ENCODE results near the gene SLX9.

SLX9 gene

DNA sequence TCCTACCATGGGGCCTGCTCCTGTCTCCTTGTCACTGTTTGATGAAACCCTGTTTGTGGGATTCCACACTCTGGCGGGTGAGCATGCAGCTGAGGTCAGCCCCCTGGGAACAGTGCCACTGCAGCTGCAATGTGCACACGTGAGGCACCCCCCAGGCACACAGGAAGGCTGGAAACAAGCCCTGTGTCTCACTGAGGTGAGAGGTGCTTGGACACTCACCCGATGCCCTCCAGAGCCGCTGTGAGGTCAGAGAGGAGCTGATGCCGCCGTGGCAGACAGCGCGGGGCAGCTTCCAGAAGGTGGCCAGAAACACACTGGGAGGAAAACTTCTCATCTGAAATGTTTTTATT lies 49.7 kb downstream of the SLX9 start:
- DNase-seq (ENCODE audit: low read depth in 2 of 2, low spot score in 1 of 2): no peak

DNA sequence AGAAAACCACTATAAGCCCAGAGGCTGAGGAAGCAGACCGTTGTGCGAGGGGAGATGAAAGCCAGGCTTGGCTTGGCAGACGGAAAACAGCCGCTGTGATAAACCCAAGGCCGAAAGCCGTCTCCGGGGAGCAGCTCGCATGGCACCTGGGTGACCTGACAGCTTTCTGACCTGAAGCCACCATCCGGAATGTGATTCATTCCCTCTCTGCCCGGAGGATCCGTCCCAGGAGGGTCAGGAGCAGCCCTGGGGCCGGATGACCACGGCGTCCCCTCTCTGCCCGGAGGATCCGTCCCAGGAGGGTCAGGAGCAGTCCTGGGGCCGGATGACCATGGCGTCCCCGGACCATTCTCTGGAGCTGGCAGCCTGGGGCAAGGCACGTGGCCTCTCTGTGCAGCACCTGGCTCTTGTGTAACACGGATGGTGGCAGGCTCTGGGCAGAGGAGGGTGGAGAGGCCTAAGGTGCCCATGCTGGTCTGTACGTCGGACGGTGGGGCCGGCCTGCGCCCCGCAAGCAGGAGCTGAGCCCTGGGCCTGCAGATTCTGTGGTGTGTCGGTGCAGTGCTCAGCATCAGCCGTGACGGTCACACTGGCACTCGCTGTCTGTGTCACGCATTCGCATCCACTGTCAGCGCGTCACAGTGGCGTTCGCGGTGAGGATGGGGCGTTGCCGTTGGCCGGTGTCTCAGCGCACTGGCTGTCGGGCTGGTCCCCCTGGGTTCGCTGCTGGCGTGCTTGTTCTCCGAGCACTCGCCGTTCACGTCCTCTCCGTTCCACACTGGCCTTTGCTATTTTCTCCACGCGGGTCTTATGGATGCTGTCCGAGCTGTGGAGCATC lies 50.3 kb downstream of the SLX9 start:
- no peak for DNase-seq (ENCODE audit: low read depth in 2 of 2, low spot score in 1 of 2)

DNA sequence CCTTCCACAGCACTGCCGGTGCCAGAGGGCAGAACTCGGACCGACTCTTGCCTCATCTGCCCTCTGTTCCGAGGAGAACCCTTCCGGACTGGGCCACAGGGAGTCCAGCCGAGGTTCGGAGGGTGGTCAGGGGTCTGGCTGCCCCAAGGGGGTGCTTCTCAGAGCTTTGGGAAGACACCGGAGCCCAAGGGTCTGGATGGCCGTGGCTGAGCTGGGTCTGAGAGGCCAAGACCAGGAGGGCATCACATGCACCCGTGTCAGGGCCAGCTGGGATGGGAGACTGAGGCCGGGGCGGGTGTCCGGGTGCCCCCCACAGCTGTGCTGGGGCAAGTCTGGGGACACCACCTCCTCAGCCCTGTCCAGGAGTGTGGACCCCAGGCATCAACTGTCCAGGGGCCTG lies 51.1 kb downstream of the SLX9 start:
- DNase-seq (ENCODE audit: low read depth in 2 of 2, low spot score in 1 of 2): no peak

DNA sequence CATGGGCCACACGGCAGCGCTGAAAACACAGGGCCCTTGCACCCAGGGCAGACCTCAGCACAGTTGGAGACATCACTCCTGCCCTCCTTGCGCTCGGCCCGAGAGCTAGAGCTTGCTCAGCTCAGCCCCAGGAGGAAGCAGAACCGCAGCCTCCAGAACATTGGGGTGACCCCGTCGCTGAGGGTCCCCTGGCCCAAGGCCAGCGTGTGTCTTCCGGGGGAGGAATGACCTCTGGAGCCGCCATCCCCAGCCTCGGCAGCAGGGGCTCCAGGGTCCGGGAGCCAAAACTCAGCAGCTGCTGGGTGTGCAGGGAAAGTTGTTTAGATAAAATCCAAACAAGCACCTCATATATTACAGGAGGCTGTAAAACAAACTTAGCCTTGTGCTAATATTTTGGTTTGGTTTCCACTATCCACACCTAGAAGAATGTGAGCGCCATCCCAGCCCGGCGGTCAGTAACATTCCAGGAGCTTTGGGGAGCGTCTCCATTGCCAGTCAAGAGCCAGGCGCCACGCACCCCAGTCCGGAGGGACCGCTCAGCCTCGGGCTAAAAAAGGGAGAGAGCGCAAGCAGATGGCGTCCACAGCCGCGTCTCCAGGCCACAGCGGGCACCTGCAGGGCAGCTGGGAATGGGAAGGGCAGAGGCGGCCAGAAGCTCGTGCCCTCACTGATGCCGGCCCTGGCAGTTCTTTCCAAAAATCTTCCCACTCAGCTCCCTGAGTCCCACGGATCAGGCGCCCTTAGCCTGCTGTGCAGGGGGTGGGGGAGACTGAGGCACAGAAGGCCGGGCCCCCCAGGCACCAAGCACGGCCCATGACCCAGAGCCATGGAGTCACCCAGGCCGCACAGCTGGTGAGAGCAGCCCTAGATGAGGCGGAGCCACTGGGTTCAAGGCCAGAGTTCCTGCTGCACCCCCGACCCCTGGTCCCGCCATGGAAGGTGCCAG lies 52.0 kb downstream of the SLX9 start:
- DNase-seq (ENCODE audit: low read depth in 2 of 2, low spot score in 1 of 2): no peak

DNA sequence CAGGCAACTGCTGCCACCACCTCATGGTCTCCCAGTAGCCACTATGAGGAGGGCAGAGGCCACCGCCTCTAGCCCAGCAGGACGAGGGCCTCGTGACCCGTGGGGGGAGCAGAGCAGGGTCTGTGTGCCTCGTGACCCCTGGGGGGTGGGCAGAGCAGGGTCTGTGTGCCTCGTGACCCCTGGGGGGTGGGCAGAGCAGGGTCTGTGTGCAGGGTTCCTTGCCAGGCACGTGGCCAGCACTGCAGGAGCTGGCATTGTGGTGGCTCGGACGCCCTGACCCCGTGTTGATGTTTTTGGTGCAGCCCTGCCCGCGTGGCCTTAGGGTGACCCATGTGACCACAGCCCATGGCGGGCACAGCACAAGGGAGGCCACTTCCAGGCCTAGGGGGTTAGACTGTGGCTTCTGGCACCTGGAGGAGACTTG lies 52.8 kb downstream of the SLX9 start:
- DNase-seq (ENCODE audit: low read depth in 2 of 2, low spot score in 1 of 2): no peak

DNA sequence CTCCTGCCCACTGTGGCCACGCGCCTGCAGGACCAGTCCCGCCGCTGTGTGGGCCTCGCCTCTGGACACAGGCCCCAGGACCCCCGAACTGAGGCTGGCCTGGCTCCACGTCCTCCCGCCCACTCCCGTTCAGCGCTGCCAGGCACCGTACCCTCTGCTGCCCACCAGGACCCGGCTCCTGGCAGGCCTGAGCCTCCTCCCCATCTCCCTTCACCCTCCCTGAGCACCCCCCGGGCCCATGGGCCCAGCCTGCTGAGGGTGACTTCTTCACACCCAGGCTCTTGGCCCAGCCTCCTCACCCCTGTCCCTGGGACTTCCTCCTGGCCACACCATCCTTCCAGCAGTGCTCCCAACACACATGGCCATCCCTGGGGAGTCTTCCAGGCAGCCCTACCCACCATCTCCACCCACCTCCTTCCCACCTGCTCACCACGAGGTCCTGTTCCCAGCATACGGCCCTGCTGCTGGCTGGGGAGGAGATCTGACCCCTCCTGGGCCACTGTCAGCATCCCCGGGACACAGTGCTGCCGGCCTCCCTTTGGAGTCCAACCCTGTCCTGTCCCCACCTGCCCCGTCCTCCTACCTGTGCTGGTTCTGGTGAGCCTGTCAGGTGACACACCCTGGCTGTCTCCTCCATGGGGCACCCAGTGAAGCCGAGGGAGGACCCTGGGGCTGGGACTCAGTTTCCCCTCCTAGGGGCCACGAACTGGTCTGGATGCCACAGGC lies 53.7 kb downstream of the SLX9 start:
- DNase-seq (ENCODE audit: low read depth in 2 of 2, low spot score in 1 of 2): no peak

DNA sequence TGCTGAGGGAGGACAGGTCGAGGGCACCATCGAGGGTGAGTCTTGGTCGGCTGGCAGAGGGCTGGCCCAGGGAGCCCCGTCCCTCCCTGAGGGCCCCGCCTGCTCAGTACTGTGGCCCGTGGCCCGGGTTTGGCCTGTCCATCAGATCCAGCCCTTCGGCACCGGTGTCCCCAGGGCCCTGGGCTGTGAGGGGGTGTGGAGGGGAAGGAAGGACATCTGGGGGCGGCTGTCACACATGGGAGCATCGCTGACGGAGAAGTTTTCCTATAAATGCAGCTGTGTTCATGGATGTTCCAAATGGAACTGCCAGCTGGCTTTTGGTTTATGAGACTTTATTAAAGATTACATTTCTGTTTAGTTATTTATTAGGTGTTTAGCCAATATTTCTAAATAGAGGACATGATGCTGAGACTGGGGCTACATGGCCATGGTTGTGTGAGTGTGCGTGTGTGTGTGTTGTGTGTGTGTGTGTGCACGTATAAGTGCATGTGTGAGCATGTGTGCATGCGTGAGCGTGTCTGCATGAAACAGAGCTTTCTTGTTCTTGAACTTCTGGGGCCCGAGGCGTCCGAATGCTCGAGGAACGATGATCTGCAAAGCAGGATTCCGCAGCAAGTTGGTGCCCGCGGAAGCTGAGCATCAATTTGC lies 54.3 kb downstream of the SLX9 start:
- no peak for DNase-seq (ENCODE audit: low read depth in 2 of 2, low spot score in 1 of 2)

DNA sequence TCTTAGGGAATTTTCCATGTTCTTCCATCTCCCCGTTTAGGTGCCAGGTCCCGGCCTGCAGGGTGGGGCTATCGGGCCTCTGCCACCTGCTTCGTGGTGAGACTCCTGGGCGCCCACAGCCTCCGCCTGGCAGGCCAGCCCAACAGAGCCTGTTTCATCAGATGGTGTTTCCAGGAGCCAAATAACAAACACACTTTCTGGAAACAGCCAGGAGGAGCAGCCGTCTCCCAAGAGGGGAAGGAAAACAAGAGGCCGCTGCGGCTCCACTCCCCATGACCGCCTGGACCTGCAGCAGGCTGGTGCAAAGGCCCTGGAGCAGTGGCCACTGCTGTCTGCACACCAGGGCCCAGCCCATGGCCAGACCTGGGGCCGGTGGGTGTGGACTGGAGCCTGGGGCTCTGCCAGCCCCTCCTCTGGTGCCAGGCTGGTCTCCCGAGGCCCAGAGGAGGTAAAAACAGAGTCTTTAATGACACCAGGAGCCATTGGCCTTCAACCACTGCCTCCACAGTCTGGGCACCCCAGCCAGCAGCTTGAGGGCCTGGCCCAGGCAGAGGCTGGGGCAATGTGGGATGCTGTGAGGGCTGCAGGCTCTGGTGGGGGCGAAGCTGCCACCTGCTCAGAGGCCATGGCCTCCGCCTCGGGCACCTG lies 55.0 kb downstream of the SLX9 start:
- DNase-seq (ENCODE audit: low read depth in 2 of 2, low spot score in 1 of 2): no peak

DNA sequence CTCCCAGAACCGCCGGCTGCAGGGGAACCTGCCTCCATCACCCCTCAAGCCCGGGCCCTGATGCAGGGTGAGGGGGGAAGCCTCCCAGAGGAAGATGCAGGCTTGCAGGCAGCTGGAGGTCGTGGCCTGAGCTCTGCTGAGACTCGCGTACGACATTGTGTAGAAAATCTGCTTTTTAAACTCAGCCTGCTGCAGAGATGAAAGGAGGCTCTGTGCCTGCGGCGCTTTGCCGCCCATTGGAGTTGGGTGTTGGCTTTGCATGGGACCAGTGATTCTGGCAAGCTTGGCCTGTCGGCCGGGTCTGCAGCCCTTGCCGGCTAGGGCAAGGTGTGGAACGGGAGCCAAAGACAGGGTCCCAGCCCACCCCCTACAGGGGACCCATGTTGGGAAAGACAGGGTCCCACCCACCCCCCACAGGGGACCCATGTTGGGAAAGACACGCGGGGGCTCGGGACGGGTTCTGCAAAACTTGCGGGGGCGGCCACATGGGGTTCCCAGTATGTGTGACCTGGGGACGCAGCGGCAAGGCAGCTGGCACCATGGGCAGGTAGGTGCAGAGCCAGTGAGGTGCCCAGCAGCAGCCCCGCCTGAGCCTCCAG lies 55.6 kb downstream of the SLX9 start:
- no peak for DNase-seq (ENCODE audit: low read depth in 2 of 2, low spot score in 1 of 2)

DNA sequence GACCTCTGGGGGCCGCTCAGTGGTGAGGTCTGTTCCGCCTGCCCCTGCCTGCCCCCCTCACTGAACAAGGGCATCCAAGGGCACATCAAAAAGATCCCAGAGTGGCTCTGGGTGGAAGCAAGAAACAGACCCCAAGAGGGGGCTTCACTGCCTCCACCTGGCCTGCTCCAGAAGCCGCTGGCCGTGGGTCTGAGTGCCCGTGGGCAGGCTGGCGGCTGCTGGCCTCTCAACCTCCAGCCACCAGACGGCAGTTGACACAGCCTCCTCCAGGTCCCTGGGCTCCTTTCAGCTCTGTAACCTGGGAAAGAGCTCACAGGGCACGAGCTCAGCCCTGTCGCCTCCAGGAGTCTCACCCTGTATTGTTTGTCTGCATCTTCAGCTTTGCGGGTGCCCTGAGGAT lies 56.3 kb downstream of the SLX9 start:
- DNase-seq (ENCODE audit: low read depth in 2 of 2, low spot score in 1 of 2): no peak

DNA sequence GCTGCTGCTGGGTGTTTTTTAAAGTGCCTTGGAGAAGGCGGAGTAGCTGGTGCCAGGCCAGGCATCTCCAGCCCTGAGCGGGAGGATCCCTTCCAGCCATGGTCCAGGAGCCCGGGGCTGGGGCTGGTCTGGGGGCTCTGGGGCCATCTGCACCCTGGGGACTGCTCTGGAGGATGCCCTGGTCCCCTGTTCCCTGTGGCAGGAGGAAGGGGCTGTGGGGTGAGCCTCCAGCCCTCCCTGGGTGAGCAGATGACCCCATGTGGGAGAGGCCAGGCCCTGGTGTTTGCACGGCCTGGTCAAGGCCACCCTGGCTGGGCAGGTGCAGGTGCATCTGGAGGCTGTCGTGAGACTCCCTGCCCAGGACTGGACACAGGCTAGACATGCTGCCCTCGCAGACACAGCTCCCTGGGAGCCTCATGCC lies 56.7 kb downstream of the SLX9 start:
- no peak for DNase-seq (ENCODE audit: low read depth in 2 of 2, low spot score in 1 of 2)

DNA sequence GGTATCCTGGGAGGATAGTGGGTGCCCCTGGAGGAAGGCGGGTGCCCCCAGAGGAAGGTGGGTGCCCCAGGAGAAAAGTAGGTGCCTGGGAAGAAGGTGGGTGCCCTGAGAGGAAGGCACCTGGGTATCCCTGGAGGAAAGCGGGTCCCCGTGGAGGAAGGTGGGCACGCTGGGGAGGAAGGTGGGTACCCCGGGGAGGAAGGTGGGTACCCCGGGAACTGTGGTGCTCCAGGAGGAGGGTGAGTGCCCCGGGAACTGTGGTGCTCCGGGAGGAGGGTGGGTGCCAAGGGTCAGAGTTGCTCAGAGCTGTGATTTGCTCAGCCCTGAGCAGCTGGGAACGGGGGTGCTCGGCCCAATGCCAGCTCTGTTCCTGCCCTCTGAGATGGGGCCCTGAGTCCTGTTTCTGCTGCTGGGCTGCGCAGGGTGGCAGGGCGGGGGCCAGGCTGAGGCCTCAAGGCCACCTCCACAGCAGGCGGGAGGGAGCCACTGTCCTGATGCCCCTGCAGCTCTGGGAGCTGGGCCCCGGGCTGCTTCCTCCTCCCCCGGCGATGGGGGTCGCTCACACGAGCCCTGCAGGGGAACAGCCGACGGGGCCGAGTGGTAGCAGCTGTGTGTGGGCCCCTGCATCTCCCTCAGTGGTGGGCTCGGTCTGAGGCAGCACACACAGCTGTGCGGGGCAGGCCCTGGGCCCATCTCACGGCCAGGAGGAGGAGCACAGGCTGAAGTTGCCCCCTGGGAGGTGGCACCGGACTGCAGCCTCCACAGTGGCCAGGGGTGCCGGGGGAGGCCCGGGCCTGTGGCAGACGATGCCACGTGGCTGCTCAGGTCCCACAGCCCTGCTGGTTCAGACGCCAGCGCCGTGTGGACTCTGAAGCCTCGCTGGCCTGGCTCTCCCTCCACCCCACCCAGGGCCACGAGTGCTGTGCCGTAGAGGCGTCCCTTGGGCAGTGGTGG lies 57.4 kb downstream of the SLX9 start:
- DNase-seq (ENCODE audit: low read depth in 2 of 2, low spot score in 1 of 2): no peak

DNA sequence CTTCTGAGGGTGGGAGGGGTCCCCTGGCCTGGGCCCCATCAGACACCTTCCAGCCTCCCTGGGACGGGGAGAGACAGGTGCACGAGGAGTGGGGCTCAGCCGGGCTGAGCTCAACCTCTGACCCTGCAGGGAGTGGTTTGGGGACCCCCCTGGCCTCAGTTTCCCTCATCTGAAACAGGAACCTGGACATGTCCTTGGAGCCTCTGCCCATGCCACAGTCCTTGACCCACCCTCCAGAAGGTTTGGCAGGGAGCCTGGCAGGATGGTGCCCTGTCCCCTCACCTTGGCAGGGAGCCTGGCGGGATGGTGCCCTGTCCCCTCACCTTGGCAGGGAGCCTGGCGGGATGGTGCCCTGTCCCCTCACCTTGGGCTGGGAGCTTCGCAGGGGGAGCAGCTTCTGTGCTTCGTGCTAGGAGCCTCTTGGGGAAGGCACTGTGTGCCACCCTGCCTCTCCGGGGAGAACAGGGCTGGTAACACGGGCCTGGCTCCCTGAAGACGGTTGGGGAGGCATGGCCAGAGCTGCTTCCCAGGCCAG lies 58.3 kb downstream of the SLX9 start:
- DNase-seq (ENCODE audit: low read depth in 2 of 2, low spot score in 1 of 2): no peak

DNA sequence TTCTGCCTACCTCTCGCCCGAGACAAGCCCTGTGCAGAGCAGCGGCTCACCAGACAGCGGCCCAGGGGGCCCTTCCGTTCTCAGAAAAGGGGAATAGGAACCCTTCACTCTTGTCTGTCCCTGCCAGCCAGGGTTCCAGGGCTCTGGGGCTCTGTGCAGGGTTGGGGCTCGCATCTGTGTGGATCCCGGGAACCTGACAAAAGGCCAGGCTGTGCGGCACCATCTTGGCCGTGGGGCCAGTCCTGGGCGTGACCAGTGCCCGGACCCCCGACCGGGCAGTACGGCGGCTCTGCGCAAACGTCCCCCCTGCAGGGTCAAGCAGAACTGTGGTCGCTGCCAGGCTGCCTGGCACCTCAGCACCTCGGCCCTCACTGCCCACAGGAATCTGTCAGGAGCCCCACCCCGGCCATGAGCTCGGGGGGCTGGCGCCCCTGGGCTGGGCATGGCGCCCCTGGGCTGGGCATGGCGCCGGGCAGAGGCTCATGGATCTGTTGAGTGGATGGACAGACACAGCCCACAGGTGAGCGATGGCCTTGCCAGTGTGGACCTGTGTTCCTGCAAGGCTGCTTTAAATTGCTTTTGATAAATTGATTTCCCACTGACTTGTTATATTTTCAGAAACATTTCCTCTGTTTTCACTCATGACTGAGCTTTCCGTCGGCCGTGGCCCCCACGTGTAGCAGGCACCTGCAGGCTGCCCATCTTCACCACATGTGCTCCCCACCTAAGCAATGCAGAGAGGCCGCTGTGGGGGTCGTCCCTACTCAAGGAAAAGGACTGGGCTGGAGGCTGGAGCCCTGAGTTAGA lies 59.0 kb downstream of the SLX9 start:
- no peak for DNase-seq (ENCODE audit: low read depth in 2 of 2, low spot score in 1 of 2)

DNA sequence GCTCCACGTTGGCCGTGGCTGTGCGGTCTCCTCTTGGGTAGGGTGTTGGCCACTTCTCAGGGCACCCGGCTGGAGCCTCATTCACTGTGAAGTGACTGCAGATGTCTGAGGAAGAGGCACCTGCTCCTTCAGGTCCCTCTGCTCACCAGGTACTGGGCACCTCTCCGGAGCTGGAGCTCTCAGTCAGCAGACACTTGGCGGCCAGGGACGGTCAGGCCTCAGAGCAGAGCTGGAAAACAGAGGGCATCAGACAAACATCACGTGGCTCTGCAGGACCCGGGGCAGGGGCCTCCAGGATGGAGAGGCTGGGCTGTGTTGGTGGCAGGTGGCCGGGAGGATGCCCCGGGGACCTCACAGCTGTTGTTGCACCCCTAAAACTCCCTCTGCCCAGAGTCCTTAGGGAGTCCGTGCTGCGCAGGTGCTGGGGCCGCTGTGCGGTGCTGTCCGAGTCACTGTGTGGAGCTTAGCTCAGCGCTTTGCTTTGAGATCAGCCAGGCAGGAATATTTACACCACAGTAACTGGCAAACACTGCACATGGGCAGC lies 59.7 kb downstream of the SLX9 start:
- DNase-seq (ENCODE audit: low read depth in 2 of 2, low spot score in 1 of 2): no peak

DNA sequence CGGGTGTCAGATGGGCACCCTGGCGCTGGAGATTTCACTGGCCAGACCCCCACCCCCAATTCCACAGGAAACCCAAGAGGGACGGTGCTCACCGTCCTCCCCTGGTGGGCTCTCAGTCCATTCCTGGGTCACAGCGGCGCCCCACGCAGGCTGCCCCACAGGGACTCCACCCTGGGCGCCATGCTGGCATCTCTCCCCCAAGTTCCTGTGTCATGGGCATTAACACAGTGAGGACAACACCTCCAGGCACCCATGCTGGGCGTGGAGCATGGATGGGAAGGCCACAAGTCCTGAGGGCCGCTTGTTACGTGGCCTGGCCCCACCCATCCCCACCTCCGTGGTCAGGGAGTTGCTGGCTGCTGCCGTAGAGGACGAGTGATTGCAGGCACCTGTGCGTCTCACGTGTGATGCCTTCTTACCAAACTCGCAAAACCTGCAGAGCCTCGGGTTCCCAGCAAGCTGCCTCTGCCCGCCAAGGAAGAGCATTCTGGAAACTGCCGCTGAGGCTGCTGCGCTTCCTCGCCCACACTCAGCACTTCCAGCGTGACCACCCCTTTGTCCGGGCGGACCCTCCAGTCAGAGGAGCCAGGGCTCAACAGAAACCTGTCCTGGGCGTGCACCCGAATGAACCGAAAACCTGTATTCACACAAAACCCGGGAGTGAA lies 60.3 kb downstream of the SLX9 start:
- no peak for DNase-seq (ENCODE audit: low read depth in 2 of 2, low spot score in 1 of 2)

DNA sequence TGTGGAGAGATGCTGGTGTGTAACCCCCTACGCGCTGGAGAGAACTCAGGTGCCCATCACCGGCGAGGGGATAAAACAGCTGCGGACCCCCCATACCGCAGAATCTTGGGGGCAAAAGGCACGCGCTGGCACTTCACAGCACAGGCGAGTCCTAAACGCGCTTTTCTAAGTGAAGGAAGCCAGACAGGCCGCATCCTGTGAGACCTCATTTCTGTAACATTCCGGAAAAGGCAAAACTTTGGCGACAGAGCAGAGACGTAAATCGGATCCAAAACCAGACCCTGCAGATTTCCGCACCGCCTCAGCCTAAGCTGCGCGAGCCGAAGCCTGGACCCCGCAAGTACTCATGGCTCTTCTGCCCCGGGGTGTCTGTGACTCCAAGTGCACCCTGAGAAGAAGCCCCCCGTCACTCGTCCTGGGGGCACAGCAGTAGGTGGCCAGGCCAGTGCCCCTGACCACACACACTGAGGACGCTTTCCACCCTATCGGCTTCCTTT lies 60.9 kb downstream of the SLX9 start:
- no peak for DNase-seq (ENCODE audit: low read depth in 2 of 2, low spot score in 1 of 2)

Data from stimulated activated CD8-positive, alpha-beta memory T cell treated with anti-CD3 and anti-CD28 coated beads, Interleukin-4, amount 100 ng/mL, for 1 hour (primary cell).